ENCODE results near the gene DUS2. TPM values are rescaled to one million over a fixed set of nuclear protein-coding genes. Genes with fewer than 3 reads are reported as not detected.

Gene DUS2
- total RNA-seq, 1 experiment from 2014 or later: 27.3 TPM

DNA sequence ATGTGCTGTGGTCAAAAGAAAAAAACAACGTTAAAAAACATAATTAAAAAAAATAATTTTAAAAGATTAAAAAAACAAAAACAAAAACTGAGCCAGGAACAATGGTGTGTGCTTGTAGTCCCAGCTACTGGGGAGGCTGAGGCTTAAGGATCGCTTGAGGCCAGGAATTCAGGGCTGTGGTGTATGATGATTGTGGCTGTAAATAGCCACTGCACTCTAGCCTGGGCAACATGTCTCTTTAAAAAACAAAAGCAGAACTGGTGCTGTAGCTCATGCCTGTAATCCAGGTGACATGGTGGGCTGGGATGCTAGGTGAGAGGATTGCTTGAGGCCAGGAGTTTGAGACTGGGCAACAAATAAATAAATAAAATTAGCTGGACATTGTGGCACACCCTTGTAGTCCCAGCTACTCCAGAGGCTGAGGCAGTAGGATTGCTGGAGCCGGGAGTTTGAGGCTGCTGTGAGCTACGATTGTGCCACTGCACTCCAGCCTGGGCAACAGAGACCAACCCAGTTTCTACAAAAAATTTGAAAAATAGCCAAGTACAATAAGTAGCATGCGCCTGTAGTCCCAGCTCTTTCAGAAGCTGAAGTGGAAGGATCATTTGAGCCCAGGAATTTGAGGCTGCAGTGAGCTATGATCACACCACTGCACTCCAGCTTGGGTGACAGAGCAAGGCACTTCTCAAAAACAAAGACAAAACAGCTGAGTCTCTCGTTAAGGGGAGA is 105.7 kb downstream of the DUS2 start:
- H3K27ac ChIP-seq (ENCODE audit: low read depth, low read length): no peak overlapping the region
- no peaks in the 10 kb centered on the region for H3K9me2 ChIP-seq (ENCODE audit: insufficient read depth)
- 0 out of 2 replicates have a peak, but pooled peaks cover 4% of the 10 kb centered on the region for H4K20me1 ChIP-seq (ENCODE audit: insufficient read depth)
- no peak overlapping the region for H3K4me3 ChIP-seq (replicated peaks in 1 of 2; ENCODE audit: low read depth in 1 of 2, low read length in 2 of 2)
- ChIA-PET CTCF (no interaction called here), POLR2A (no interaction called here), RAD21 (ENCODE audit: low non-redundant PET in 1 of 2, low total read pairs in 2 of 2, uncharacterized antibody in 2 of 2, unreplicated experiment in 2 of 2) (no interaction called here)
- H3K9ac ChIP-seq (ENCODE audit: low read length): no peak overlapping the region
- intact Hi-C loops (cut with micrococcal nuclease): no loop called here
- no peak overlapping the region for H2AFZ ChIP-seq (ENCODE audit: low read depth, low read length, poor library complexity, severe bottlenecking)
- DNase-seq (ENCODE audit: low read depth, low spot score) (no peak), ATAC-seq (no peak)
- 0 out of 4 replicates have a peak, but pooled peaks cover 0 to 4% of the 10 kb centered on the region in 2 experiments for H3K36me3 ChIP-seq (ENCODE audit: control insufficient read depth in 1 of 2, insufficient read depth in 2 of 2, low read length in 2 of 2)
- TF ChIP-seq EZH2 (IDR thresholded peaks at IDR 0.05) (no peak), CBX3 (IDR thresholded peaks at IDR 0.05; ENCODE audit: low read depth) (no peak), CEBPB (IDR thresholded peaks at IDR 0.05; ENCODE audit: low read depth) (no peak), CTCF (IDR thresholded peaks at IDR 0.05 in 2 of 3, conservative IDR thresholded peaks at IDR 0.05 in 1 of 3; ENCODE audit: borderline replicate concordance in 1 of 3, insufficient read depth in 1 of 3, low read depth in 2 of 3, low read length in 2 of 3) (no peak), RAD21 (IDR thresholded peaks at IDR 0.05; ENCODE audit: low read depth) (no peak), ATF3 (IDR thresholded peaks at IDR 0.05) (no peak), SP1 (IDR thresholded peaks at IDR 0.05; ENCODE audit: low read depth) (no peak), ZBTB33 (IDR thresholded peaks at IDR 0.05; ENCODE audit: extremely low read depth, insufficient replicate concordance, low read length) (no peak), TCF7L2 (IDR thresholded peaks at IDR 0.05; ENCODE audit: borderline replicate concordance, extremely low read depth, insufficient read depth, insufficient read length) (no peak), POLR2A (IDR thresholded peaks at IDR 0.05; ENCODE audit: borderline replicate concordance, extremely low read depth, insufficient read depth, insufficient read length) (no peak), YY1 (IDR thresholded peaks at IDR 0.05; ENCODE audit: extremely low read depth, insufficient replicate concordance, low read depth, low read length) (no peak), ZNF274 (IDR thresholded peaks at IDR 0.05; ENCODE audit: low read depth, low read length) (no peak), SIN3A (IDR thresholded peaks at IDR 0.05; ENCODE audit: low read depth) (no peak), SRF (IDR thresholded peaks at IDR 0.05; ENCODE audit: low read depth) (no peak), ZFX (IDR thresholded peaks at IDR 0.05) (no peak), EZH2phosphoT487 (IDR thresholded peaks at IDR 0.05; ENCODE audit: borderline replicate concordance) (no peak)
- TF ChIP-seq, protein P1, sequence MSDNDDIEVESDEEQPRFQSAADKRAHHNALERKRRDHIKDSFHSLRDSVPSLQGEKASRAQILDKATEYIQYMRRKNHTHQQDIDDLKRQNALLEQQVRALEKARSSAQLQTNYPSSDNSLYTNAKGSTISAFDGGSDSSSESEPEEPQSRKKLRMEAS (IDR thresholded peaks at IDR 0.05): no peak
- TF ChIP-seq, protein P2, sequence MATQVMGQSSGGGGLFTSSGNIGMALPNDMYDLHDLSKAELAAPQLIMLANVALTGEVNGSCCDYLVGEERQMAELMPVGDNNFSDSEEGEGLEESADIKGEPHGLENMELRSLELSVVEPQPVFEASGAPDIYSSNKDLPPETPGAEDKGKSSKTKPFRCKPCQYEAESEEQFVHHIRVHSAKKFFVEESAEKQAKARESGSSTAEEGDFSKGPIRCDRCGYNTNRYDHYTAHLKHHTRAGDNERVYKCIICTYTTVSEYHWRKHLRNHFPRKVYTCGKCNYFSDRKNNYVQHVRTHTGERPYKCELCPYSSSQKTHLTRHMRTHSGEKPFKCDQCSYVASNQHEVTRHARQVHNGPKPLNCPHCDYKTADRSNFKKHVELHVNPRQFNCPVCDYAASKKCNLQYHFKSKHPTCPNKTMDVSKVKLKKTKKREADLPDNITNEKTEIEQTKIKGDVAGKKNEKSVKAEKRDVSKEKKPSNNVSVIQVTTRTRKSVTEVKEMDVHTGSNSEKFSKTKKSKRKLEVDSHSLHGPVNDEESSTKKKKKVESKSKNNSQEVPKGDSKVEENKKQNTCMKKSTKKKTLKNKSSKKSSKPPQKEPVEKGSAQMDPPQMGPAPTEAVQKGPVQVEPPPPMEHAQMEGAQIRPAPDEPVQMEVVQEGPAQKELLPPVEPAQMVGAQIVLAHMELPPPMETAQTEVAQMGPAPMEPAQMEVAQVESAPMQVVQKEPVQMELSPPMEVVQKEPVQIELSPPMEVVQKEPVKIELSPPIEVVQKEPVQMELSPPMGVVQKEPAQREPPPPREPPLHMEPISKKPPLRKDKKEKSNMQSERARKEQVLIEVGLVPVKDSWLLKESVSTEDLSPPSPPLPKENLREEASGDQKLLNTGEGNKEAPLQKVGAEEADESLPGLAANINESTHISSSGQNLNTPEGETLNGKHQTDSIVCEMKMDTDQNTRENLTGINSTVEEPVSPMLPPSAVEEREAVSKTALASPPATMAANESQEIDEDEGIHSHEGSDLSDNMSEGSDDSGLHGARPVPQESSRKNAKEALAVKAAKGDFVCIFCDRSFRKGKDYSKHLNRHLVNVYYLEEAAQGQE (IDR thresholded peaks at IDR 0.05; ENCODE audit: low read depth): no peak
- H3K4me1 ChIP-seq (ENCODE audit: control insufficient read depth in 1 of 2, insufficient read depth in 2 of 2, low read length in 2 of 2): peaks cover 7 to 10% of the 10 kb centered on the region in 2 experiments; a peak in 2 of 4 replicates
- peaks cover 5% of the 10 kb centered on the region for H3K79me2 ChIP-seq (ENCODE audit: insufficient read depth, low read length)
- no peaks in the 10 kb centered on the region for H3K27me3 ChIP-seq (ENCODE audit: insufficient read depth, low read length)
- BruUV-seq (replicated peaks): no TSS peak
- no peak overlapping the region for H3K4me2 ChIP-seq (ENCODE audit: low read length)
- no peaks in the 10 kb centered on the region for H3K9me3 ChIP-seq (ENCODE audit: control insufficient read depth in 1 of 2, insufficient read depth in 1 of 2, low read depth in 1 of 2, low read length in 2 of 2)

All from HCT116 (cell line).